HepG2 (cell line): ENCODE results near the gene ABCC3. TPM values are rescaled to one million over a fixed set of nuclear protein-coding genes. Genes with fewer than 3 reads are reported as not detected.

Experiments
- ATF1 ChIP-seq: IDR thresholded peaks from 2 replicates; pipeline ENCODE4 v1.6.1; 2016; ENCODE audit warnings: mild to moderate bottlenecking, control low read depth
- BRF2 ChIP-seq: sonication (generic); formaldehyde crosslinking; IDR thresholded peaks from 2 replicates; pipeline ENCODE4 v1.8.1; 2022; ENCODE audit warnings: mild to moderate bottlenecking, missing genetic modification reagents
- GMEB2 ChIP-seq: IDR thresholded peaks from 2 replicates; pipeline ENCODE4 v1.6.1; 2016; ENCODE audit warnings: missing biosample characterization, missing genetic modification reagents, low read depth
- GRHL1 ChIP-seq: sonication (generic); formaldehyde crosslinking; conservative IDR thresholded peaks from 2 replicates; pipeline ENCODE4 v1.8.0; 2022; ENCODE audit warnings: missing genetic modification reagents
- MZF1 ChIP-seq: sonication (generic); formaldehyde crosslinking; IDR thresholded peaks from 2 replicates; pipeline ENCODE4 v1.8.1; 2023; ENCODE audit warnings: mild to moderate bottlenecking, missing genetic modification reagents, borderline replicate concordance
- NFAT5 ChIP-seq: sonication (generic); formaldehyde crosslinking; IDR thresholded peaks from 2 replicates; pipeline ENCODE4 v1.4.0; 2020; ENCODE audit warnings: missing genetic modification reagents
- PAX8 ChIP-seq: sonication (generic); formaldehyde crosslinking; IDR thresholded peaks from 2 replicates; pipeline ENCODE4 v1.8.0; 2022; ENCODE audit warnings: mild to moderate bottlenecking, missing genetic modification reagents, borderline replicate concordance
- SSRP1 ChIP-seq: IDR thresholded peaks from 2 replicates; pipeline ENCODE4 v1.6.1; 2016; ENCODE audit warnings: control low read depth
- SUZ12 ChIP-seq: fragments of 150-350 bp; IDR thresholded peaks from 2 replicates; pipeline ENCODE4 v1.6.1; 2014; ENCODE audit warnings: low read depth, low read length
- TEF ChIP-seq: sonication (generic); formaldehyde crosslinking; IDR thresholded peaks from 2 replicates; pipeline ENCODE4 v1.5.0; 2020; ENCODE audit warnings: missing genetic modification reagents
- XBP1 ChIP-seq: sonication (generic); formaldehyde crosslinking; IDR thresholded peaks from 2 replicates; pipeline ENCODE4 v1.5.0; 2020; ENCODE audit warnings: missing genetic modification reagents
- ZFX ChIP-seq: sonication (generic); formaldehyde crosslinking; IDR thresholded peaks from 2 replicates; pipeline ENCODE4 v1.4.0; 2020; ENCODE audit warnings: mild to moderate bottlenecking, low read depth, missing genetic modification reagents, moderate library complexity
- ZNF138 ChIP-seq: sonication (generic); formaldehyde crosslinking; IDR thresholded peaks from 2 replicates; pipeline ENCODE4 v1.5.0; 2020; ENCODE audit warnings: mild to moderate bottlenecking, low read depth, missing genetic modification reagents
- ZNF710 ChIP-seq: sonication (generic); formaldehyde crosslinking; IDR thresholded peaks from 2 replicates; pipeline ENCODE4 v1.5.0; 2020; ENCODE audit warnings: mild to moderate bottlenecking, missing genetic modification reagents, borderline replicate concordance
- ZNF747 ChIP-seq: sonication (generic); formaldehyde crosslinking; IDR thresholded peaks from 2 replicates; pipeline ENCODE4 v1.8.1; 2023; ENCODE audit warnings: missing genetic modification reagents, mild to moderate bottlenecking, borderline replicate concordance
- polyA plus RNA-seq, 8 experiments: library from polyadenylated mRNA; depleted of rRNA in 3 of 8; stranded (reverse) in 7 of 8; unstranded in 1 of 8; fragments of >200 nt; fragmentation: Illumina TruSeq in 4 of 8; extraction: Trizol in 4 of 8; gene quantifications; 2 replicates each; pipeline versions ENCODE4 v1.2.1 to v1.2.3, GENCODE V29; 2011 to 2016; ENCODE audit warnings: low read depth in 4 of 8, missing spikeins in 1 of 8, mixed read lengths in 1 of 8; ENCODE audit not compliant: insufficient read depth in 1 of 8
- total RNA-seq, 5 experiments: library from RNA; depleted of rRNA; stranded (reverse); fragments of >200 nt; fragmentation: Illumina TruSeq; extraction: Trizol; gene quantifications; 2 replicates each; pipeline ENCODE4 v1.2.3, GENCODE V29; 2016; ENCODE audit warnings: low read depth in 1 of 5

ABCC3 gene
- total and polyA plus RNA-seq, 2 of the 13 experiments (the other 11 are each of a cell fraction or from before 2014, with no cell fraction given) = 25.2 to 50.7 TPM

- TF ChIP-seq NFAT5 (CRISPR knock-in tag) (no peak), TEF (CRISPR knock-in tag) (no peak), ATF1 (CRISPR knock-in tag) (no peak), ZNF747 (0 out of 2 replicates have a peak, but pooled peaks have one; percentile 70), ZNF138 (CRISPR knock-in tag) (peak; percentile 50; the same call in 1 of the 2 replicates), SSRP1 (CRISPR knock-in tag) (no peak), XBP1 (CRISPR knock-in tag) (no peak), SUZ12 (no peak), GRHL1 (CRISPR knock-in tag) (no peak), ZFX (CRISPR knock-in tag) (peak; percentile 19; the same call in 1 of the 2 replicates), BRF2 (no peak; the same call in 1 of the 2 replicates), MZF1 (CRISPR knock-in tag) (no peak), GMEB2 (CRISPR knock-in tag) (no peak), ZNF710 (CRISPR knock-in tag) (no peak), PAX8 (no peak)
Measured at GRCh38 chr17:50634224-50634914, at the start of gene ABCC3 (continued).
